ENCODE results near the gene KCNIP3.

DNA sequence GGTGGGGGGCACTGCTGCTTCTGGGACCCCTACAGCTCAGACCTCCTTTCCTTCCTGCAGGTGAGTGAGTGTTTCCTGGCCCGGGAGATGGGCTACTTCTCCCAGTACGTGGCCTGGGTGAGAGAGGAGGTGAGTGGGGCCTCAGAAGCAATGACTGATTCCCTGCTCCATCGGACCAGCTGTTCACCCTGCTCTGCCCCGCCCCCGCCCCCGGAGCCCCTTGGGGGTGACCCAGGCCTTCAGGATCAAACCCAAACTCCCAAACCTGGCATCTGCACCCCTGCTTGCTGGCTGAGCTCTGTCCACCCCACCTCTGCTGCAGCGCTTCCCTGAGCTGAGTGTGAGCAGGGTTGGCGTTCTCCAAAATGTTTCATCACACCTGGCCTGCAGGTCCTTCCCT is 9.8 kb upstream of the KCNIP3 start:
- TF ChIP-seq POLR2A (IDR thresholded peaks at IDR 0.05), result no peak
- TF ChIP-seq, protein P1, sequence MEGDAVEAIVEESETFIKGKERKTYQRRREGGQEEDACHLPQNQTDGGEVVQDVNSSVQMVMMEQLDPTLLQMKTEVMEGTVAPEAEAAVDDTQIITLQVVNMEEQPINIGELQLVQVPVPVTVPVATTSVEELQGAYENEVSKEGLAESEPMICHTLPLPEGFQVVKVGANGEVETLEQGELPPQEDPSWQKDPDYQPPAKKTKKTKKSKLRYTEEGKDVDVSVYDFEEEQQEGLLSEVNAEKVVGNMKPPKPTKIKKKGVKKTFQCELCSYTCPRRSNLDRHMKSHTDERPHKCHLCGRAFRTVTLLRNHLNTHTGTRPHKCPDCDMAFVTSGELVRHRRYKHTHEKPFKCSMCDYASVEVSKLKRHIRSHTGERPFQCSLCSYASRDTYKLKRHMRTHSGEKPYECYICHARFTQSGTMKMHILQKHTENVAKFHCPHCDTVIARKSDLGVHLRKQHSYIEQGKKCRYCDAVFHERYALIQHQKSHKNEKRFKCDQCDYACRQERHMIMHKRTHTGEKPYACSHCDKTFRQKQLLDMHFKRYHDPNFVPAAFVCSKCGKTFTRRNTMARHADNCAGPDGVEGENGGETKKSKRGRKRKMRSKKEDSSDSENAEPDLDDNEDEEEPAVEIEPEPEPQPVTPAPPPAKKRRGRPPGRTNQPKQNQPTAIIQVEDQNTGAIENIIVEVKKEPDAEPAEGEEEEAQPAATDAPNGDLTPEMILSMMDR (IDR thresholded peaks at IDR 0.05), result no peak

All from lower leg skin (tissue), 3 donors.